ENCODE data around the gene THSD7B.

The THSD7B gene

DNA sequence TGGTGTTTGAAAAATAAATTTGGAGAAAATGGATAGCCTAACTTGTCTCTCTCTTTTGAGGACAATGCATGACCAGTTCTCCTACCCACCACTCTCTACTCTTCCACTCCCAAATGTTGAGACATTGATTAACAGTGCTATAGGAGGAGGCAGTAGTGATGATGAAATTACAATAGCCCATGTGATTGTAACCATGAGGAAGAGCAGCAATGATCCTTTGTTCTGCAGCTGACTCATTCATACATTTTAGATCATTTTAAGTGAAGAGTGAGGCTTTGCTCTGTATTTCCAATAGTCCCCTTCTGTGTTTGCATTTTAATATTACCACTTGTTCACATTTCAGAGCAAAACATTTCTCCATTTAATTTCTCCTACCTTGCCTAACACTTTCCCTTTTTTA, 592.3 kb downstream of the THSD7B start:
- no peak for TF ChIP-seq CTCF (IDR thresholded peaks at IDR 0.05; ENCODE audit: control insufficient read depth, insufficient read depth, low read depth, low read length, missing control alignments)
- H3K4me3 ChIP-seq (ENCODE audit: control insufficient read depth, low read depth, low read length): no peak overlapping the region
- no peak for DNase-seq (ENCODE audit: low read depth)

DNA sequence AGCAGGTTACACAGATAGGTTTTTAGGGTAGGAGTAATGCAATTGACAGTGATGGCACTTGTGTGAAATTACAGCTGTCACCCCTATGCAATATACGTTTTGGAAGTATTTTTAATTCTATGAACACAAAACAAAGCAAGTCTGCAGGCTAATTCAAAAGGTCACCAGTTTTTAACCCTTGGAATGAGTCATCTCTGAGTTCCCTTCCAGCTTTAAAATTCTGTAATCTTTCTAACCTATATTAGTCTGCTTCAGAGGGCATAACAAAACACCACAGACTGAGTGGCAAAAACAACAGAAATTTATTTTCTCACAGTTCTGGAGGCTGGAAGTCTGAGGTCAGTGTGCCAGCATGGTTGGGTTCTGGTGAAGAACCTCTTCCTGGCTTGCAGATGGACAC, 602.0 kb downstream of the THSD7B start:
- no peak for DNase-seq (ENCODE audit: low read depth)
- no peak overlapping the region for H3K4me3 ChIP-seq (ENCODE audit: control insufficient read depth, low read depth, low read length)
- no peak for TF ChIP-seq CTCF (IDR thresholded peaks at IDR 0.05; ENCODE audit: control insufficient read depth, insufficient read depth, low read depth, low read length, missing control alignments)

DNA sequence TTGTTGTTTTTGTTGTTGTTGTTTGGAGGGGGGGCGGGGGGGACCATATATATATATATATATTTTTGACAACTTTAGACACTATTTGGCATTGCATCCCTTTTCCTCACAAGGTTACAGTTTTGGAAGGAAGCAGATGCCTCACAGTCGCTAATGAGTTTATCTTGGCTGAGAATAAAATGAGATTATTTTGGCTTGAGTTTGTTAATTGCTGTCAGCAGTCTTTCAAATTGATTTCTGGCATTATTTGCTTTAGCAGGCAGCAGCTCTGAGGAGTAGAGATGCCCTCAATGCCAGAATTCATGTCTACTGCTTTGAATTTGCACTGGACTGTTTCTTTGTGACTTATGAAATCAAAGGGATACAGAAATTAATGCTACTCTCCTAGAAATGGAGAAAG, 603.8 kb downstream of the THSD7B start:
- no peak for TF ChIP-seq CTCF (IDR thresholded peaks at IDR 0.05; ENCODE audit: control insufficient read depth, insufficient read depth, low read depth, low read length, missing control alignments)
- DNase-seq (ENCODE audit: low read depth): no peak
- H3K4me3 ChIP-seq (ENCODE audit: control insufficient read depth, low read depth, low read length): no peak overlapping the region

- no peak overlapping the region for H3K4me3 ChIP-seq (ENCODE audit: control insufficient read depth, low read depth, low read length)
- no peak for DNase-seq (ENCODE audit: low read depth)
- no peak for TF ChIP-seq CTCF (IDR thresholded peaks at IDR 0.05; ENCODE audit: control insufficient read depth, insufficient read depth, low read depth, low read length, missing control alignments)
Observed at GRCh38 chr2:137379186-137379585, 613.8 kb downstream of the THSD7B start.

DNA sequence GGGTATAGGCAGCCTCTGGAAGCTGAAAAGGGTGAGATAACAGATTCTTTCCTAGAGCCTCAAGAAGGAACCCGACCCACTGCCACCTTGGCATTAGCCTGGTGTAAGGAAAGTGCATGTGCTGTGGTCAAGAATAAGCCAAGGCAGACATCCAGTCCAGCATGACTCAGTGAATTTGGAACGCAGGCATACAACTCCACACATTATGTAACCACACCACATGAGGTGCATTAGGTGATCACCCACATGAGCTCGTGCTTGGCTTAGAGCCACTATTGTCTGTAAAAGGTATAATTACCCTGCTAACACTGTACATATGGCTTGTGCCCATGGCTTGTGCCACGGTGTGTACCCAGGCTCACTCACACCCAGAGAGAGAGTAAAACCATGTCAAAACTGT, 615.3 kb downstream of the THSD7B start:
- no peak overlapping the region for H3K4me3 ChIP-seq (ENCODE audit: control insufficient read depth, low read depth, low read length)
- no peak for DNase-seq (ENCODE audit: low read depth)
- TF ChIP-seq CTCF (IDR thresholded peaks at IDR 0.05; ENCODE audit: control insufficient read depth, insufficient read depth, low read depth, low read length, missing control alignments): no peak

- DNase-seq (ENCODE audit: low read depth): no peak
- no peak for TF ChIP-seq CTCF (IDR thresholded peaks at IDR 0.05; ENCODE audit: control insufficient read depth, insufficient read depth, low read depth, low read length, missing control alignments)
- no peak overlapping the region for H3K4me3 ChIP-seq (ENCODE audit: control insufficient read depth, low read depth, low read length)
Observed at GRCh38 chr2:137381731-137382130, 616.4 kb downstream of the THSD7B start.

DNA sequence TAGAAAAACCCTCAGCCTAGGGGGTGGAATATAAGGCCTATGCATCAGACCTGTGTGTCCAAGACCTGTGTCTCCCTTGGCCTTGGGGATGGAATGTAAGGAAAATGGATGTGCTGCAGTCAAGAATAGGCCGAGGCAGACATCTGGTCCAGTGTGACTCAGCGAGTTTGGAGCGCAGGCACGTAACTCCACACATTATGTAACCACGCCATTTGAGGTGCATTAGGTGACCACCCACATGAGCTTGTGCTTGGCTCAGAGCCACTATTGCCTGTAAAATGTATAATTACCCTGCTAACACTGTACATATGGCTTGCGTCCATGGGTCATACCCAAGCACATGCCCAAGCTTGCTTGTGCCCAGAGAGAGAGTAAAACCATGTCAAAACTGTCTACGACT, 618.0 kb downstream of the THSD7B start:
- no peak for TF ChIP-seq CTCF (IDR thresholded peaks at IDR 0.05; ENCODE audit: control insufficient read depth, insufficient read depth, low read depth, low read length, missing control alignments)
- no peak overlapping the region for H3K4me3 ChIP-seq (ENCODE audit: control insufficient read depth, low read depth, low read length)
- DNase-seq (ENCODE audit: low read depth): no peak

Data from AG09309 (cell line).